ENCODE results near the gene OSBPL10.
"Not testable (repeated sequence)": the region's sequence is repeated elsewhere in the genome, so short reads cannot be mapped to it uniquely, and the experiment has no call there.

The OSBPL10 gene

GRCh38 chr3:31693346-31693745 is 287.7 kb downstream of the OSBPL10 start:
- no peak for DNase-seq

GRCh38 chr3:31692751-31693150 is 288.3 kb downstream of the OSBPL10 start:
- no peak for DNase-seq

- DNase-seq, result no peak
Observed at GRCh38 chr3:31690771-31691170, 290.3 kb downstream of the OSBPL10 start.

- DNase-seq, result not testable (repeated sequence)
Observed at GRCh38 chr3:31689523-31689922, 291.5 kb downstream of the OSBPL10 start.

GRCh38 chr3:31688984-31689383 is 292.1 kb downstream of the OSBPL10 start:
- DNase-seq, result no peak

- DNase-seq, result no peak
Observed at GRCh38 chr3:31687020-31687802, 293.9 kb downstream of the OSBPL10 start.

- no peak for DNase-seq
Observed at GRCh38 chr3:31680072-31680870, 300.8 kb downstream of the OSBPL10 start.

- DNase-seq, result no peak
Observed at GRCh38 chr3:31676556-31676955, 304.5 kb downstream of the OSBPL10 start.

- no peak for DNase-seq
Observed at GRCh38 chr3:31673950-31674349, 307.1 kb downstream of the OSBPL10 start.

- no peak for DNase-seq
Observed at GRCh38 chr3:31671976-31672375, 309.1 kb downstream of the OSBPL10 start.

- DNase-seq, result no peak
Observed at GRCh38 chr3:31671451-31671850, 309.6 kb downstream of the OSBPL10 start.

GRCh38 chr3:31670722-31671121 is 310.3 kb downstream of the OSBPL10 start:
- DNase-seq, result no peak

GRCh38 chr3:31670136-31670535 is 310.9 kb downstream of the OSBPL10 start:
- no peak for DNase-seq

- DNase-seq, result no peak
Observed at GRCh38 chr3:31668242-31668641, 312.8 kb downstream of the OSBPL10 start.

- DNase-seq, result no peak
Observed at GRCh38 chr3:31667582-31667981, 313.5 kb downstream of the OSBPL10 start.

- DNase-seq, result no peak
Observed at GRCh38 chr3:31664031-31664430, 317.0 kb downstream of the OSBPL10 start.

- no peak for DNase-seq
Observed at GRCh38 chr3:31661993-31662670, 318.9 kb downstream of the OSBPL10 start.

- no peak for DNase-seq
Observed at GRCh38 chr3:31661286-31661685, 319.8 kb downstream of the OSBPL10 start.

GRCh38 chr3:31659246-31659645 is 321.8 kb downstream of the OSBPL10 start:
- no peak for DNase-seq

- DNase-seq, result no peak
Observed at GRCh38 chr3:31654998-31655397, 326.1 kb downstream of the OSBPL10 start.

GRCh38 chr3:31653464-31653863 is 327.6 kb downstream of the OSBPL10 start:
- no peak for DNase-seq

GRCh38 chr3:31652296-31652695 is 328.8 kb downstream of the OSBPL10 start:
- no peak for DNase-seq

- no peak for DNase-seq
Observed at GRCh38 chr3:31648286-31648968, 332.6 kb downstream of the OSBPL10 start.

All from NCI-H1436 treated with DMSO at 0.1 percent for 48 hours (cell line).